ENCODE results near the gene PNMA1. TPM values are rescaled to one million over a fixed set of nuclear protein-coding genes. Genes with fewer than 3 reads are reported as not detected.

Gene PNMA1
- total RNA-seq, 1 experiment from 2014 or later = 24.6 TPM

GRCh38 chr14:73718418-73719251, 4.5 kb upstream of the PNMA1 start:
- ChIA-PET RAD21 (ENCODE audit: low non-redundant PET in 1 of 2, low total read pairs in 2 of 2, uncharacterized antibody in 2 of 2, unreplicated experiment in 2 of 2) (interaction anchor here in 1 of 2 experiments (0.7 kb wide), 1 partner anchor 9 kb away, joined by 6 read pairs; no protein-coding TSS in a partner anchor), POLR2A (no interaction called here), CTCF (no interaction called here)
- Histone ChIP-seq H3K4me3 (replicated peaks in 1 of 2; ENCODE audit: low read depth in 1 of 2, low read length in 2 of 2) (no peak overlapping the region), H3K9me3 (ENCODE audit: control insufficient read depth in 1 of 2, insufficient read depth in 1 of 2, low read depth in 1 of 2, low read length in 2 of 2) (no peaks in the 10 kb centered on the region), H3K27ac (ENCODE audit: low read depth, low read length) (no peak overlapping the region), H3K4me2 (ENCODE audit: low read length) (no peak overlapping the region), H3K9ac (ENCODE audit: low read length) (no peak overlapping the region), H3K79me2 (ENCODE audit: insufficient read depth, low read length) (peaks cover 1% of the 10 kb centered on the region; the same call in 1 of the 2 replicates), H4K20me1 (ENCODE audit: insufficient read depth) (no peaks in the 10 kb centered on the region), H3K9me2 (ENCODE audit: insufficient read depth) (no peaks in the 10 kb centered on the region), H3K4me1 (ENCODE audit: control insufficient read depth in 1 of 2, insufficient read depth in 2 of 2, low read length in 2 of 2) (peaks cover 9 to 10% of the 10 kb centered on the region in 2 experiments), H3K27me3 (ENCODE audit: insufficient read depth, low read length) (no peaks in the 10 kb centered on the region), H2AFZ (ENCODE audit: low read depth, low read length, poor library complexity, severe bottlenecking) (no peak overlapping the region), H3K36me3 (ENCODE audit: control insufficient read depth in 1 of 2, insufficient read depth in 2 of 2, low read length in 2 of 2) (peaks cover 23 to 39% of the 10 kb centered on the region in 2 experiments; a peak in 3 of 4 replicates)
- no peak for DNase-seq (ENCODE audit: low read depth, low spot score)
- TF ChIP-seq JUND (IDR thresholded peaks at IDR 0.05) = no peak
- TF ChIP-seq EZH2 (IDR thresholded peaks at IDR 0.05) = no peak
- TF ChIP-seq CBX3 (IDR thresholded peaks at IDR 0.05; ENCODE audit: low read depth) = no peak
- TF ChIP-seq FOSL1 (IDR thresholded peaks at IDR 0.05; ENCODE audit: low read depth) = no peak
- TF ChIP-seq EGR1 (IDR thresholded peaks at IDR 0.05; ENCODE audit: low read depth) = no peak
- TF ChIP-seq TCF7L2 (IDR thresholded peaks at IDR 0.05; ENCODE audit: borderline replicate concordance, extremely low read depth, insufficient read depth, insufficient read length) = no peak
- TF ChIP-seq MAX (IDR thresholded peaks at IDR 0.05) = no peak
- TF ChIP-seq YY1 (IDR thresholded peaks at IDR 0.05; ENCODE audit: extremely low read depth, insufficient replicate concordance, low read depth, low read length) = no peak
- no peak for TF ChIP-seq ZFX (IDR thresholded peaks at IDR 0.05)
- no peak for TF ChIP-seq ZBTB33 (IDR thresholded peaks at IDR 0.05; ENCODE audit: extremely low read depth, insufficient replicate concordance, low read length)
- no peak for TF ChIP-seq SIN3A (IDR thresholded peaks at IDR 0.05; ENCODE audit: low read depth)
- TF ChIP-seq EZH2phosphoT487 (IDR thresholded peaks at IDR 0.05; ENCODE audit: borderline replicate concordance) = no peak
- no peak for TF ChIP-seq CTCF (IDR thresholded peaks at IDR 0.05 in 2 of 3, conservative IDR thresholded peaks at IDR 0.05 in 1 of 3; ENCODE audit: borderline replicate concordance in 1 of 3, insufficient read depth in 1 of 3, low read depth in 2 of 3, low read length in 2 of 3)
- TF ChIP-seq RAD21 (IDR thresholded peaks at IDR 0.05; ENCODE audit: low read depth) = no peak
- TF ChIP-seq ELF1 (IDR thresholded peaks at IDR 0.05; ENCODE audit: borderline replicate concordance, low read depth) = no peak
- TF ChIP-seq POLR2AphosphoS5 (IDR thresholded peaks at IDR 0.05; ENCODE audit: low read depth, low read length) = no peak
- no peak for TF ChIP-seq POLR2A (IDR thresholded peaks at IDR 0.05; ENCODE audit: borderline replicate concordance, extremely low read depth, insufficient read depth, insufficient read length)
- intact Hi-C loops (cut with micrococcal nuclease) = no loop called here
- no TSS peak for BruUV-seq (replicated peaks)
- no peak for ATAC-seq

All from HCT116 (cell line).